ENCODE measurements around the gene DND1. TPM values are rescaled to one million over a fixed set of nuclear protein-coding genes. Genes with fewer than 3 reads are reported as not detected.
"Not testable (repeated sequence)": the region's sequence is repeated elsewhere in the genome, so short reads cannot be mapped to it uniquely, and the experiment has no call there.

The DND1 gene
- total and polyA plus RNA-seq, 2 donors = 0.96 TPM; not detected in 1

- no peak for DNase-seq (ENCODE audit: extremely low spot score)
- no peak overlapping the region for H3K4me3 ChIP-seq (ENCODE audit: low read depth, low read length)
- no peak overlapping the region for H3K27ac ChIP-seq (ENCODE audit: low read depth)
- WGBS = 97% methylated on average over 17 of the region's 17 CpGs
- H3K36me3 ChIP-seq (ENCODE audit: insufficient read depth) = peaks cover 22% of the 10 kb centered on the region
- no peaks in the 10 kb centered on the region for H3K4me1 ChIP-seq (ENCODE audit: insufficient read depth)
These were observed 14.5 kb downstream of the DND1 start for GRCh38 chr5:140658870-140659269.

GRCh38 chr5:140647042-140647419 lies 26.3 kb downstream of the DND1 start:
- Histone ChIP-seq H3K36me3 (ENCODE audit: insufficient read depth) (peaks cover 3% of the 10 kb centered on the region), H3K27ac (ENCODE audit: low read depth) (peak overlapping the region; percentile 49), H3K4me1 (ENCODE audit: insufficient read depth) (no peaks in the 10 kb centered on the region), H3K4me3 (ENCODE audit: low read depth, low read length) (peak overlapping the region; percentile 81)
- DNase-seq (ENCODE audit: extremely low spot score) = no peak
- under 1% methylated on average over 27 of the region's 27 CpGs for WGBS

- 62% methylated on average over 3 of the region's 3 CpGs for WGBS
- Histone ChIP-seq H3K4me1 (ENCODE audit: insufficient read depth) (no peaks in the 10 kb centered on the region), H3K36me3 (ENCODE audit: insufficient read depth) (no peaks in the 10 kb centered on the region), H3K4me3 (ENCODE audit: low read depth, low read length) (no peak overlapping the region), H3K27ac (ENCODE audit: low read depth) (no peak overlapping the region)
- no peak for DNase-seq (ENCODE audit: extremely low spot score)
These were observed 30.7 kb downstream of the DND1 start for GRCh38 chr5:140642718-140643117.

GRCh38 chr5:140641716-140642115 lies 31.7 kb downstream of the DND1 start:
- 94% methylated on average over 8 of the region's 8 CpGs for WGBS
- Histone ChIP-seq H3K4me3 (ENCODE audit: low read depth, low read length) (no peak overlapping the region), H3K4me1 (ENCODE audit: insufficient read depth) (no peaks in the 10 kb centered on the region), H3K36me3 (ENCODE audit: insufficient read depth) (no peaks in the 10 kb centered on the region), H3K27ac (ENCODE audit: low read depth) (no peak overlapping the region)
- DNase-seq (ENCODE audit: extremely low spot score) = no peak

- DNase-seq (ENCODE audit: extremely low spot score) = peak; percentile 77
- Histone ChIP-seq H3K27ac (ENCODE audit: low read depth) (peak within 1 kb of the TSS; percentile 83), H3K4me3 (ENCODE audit: low read depth, low read length) (peak within 1 kb of the TSS; percentile 66), H3K4me1 (ENCODE audit: insufficient read depth) (no peaks in the 10 kb centered on the region), H3K36me3 (ENCODE audit: insufficient read depth) (no peaks in the 10 kb centered on the region)
- under 1% methylated on average over 63 of the region's 63 CpGs for whole genome bisulfite sequencing
These were observed 34.0 kb downstream of the DND1 start, which contains the start of gene TMCO6 for GRCh38 chr5:140639148-140639981. Gene TMCO6 (plus strand): TSS chr5:140639451. CDS start chr5:140639528, 77 bp downstream.

- DNase-seq (ENCODE audit: extremely low spot score); H3K4me3 ChIP-seq (ENCODE audit: low read depth, low read length); H3K4me1 ChIP-seq (ENCODE audit: insufficient read depth); H3K36me3 ChIP-seq (ENCODE audit: insufficient read depth): not testable (repeated sequence)
- 28% methylated on average over 9 of the region's 9 CpGs for WGBS
- peak overlapping the region; percentile 26 for H3K27ac ChIP-seq (ENCODE audit: low read depth)
These were observed 34.6 kb downstream of the DND1 start for GRCh38 chr5:140638898-140639147.

- Histone ChIP-seq H3K4me1 (ENCODE audit: insufficient read depth) (no peaks in the 10 kb centered on the region), H3K4me3 (ENCODE audit: low read depth, low read length) (no peak overlapping the region), H3K36me3 (ENCODE audit: insufficient read depth) (no peaks in the 10 kb centered on the region), H3K27ac (ENCODE audit: low read depth) (no peak overlapping the region)
- 74% methylated on average over 10 of the region's 10 CpGs for WGBS
- DNase-seq (ENCODE audit: extremely low spot score) = no peak
These were observed 35.8 kb downstream of the DND1 start for GRCh38 chr5:140637371-140638100.

GRCh38 chr5:140635291-140636257 lies 37.8 kb downstream of the DND1 start:
- Histone ChIP-seq H3K36me3 (ENCODE audit: insufficient read depth) (no peaks in the 10 kb centered on the region), H3K27ac (ENCODE audit: low read depth) (no peak overlapping the region), H3K4me3 (ENCODE audit: low read depth, low read length) (no peak overlapping the region), H3K4me1 (ENCODE audit: insufficient read depth) (no peaks in the 10 kb centered on the region)
- 91% methylated on average over 8 of the region's 8 CpGs for WGBS
- no peak for DNase-seq (ENCODE audit: extremely low spot score)

GRCh38 chr5:140634103-140634502 lies 39.3 kb downstream of the DND1 start:
- WGBS = 83% methylated on average over 3 of the region's 3 CpGs
- Histone ChIP-seq H3K4me1 (ENCODE audit: insufficient read depth) (no peaks in the 10 kb centered on the region), H3K27ac (ENCODE audit: low read depth) (no peak overlapping the region), H3K4me3 (ENCODE audit: low read depth, low read length) (no peak overlapping the region), H3K36me3 (ENCODE audit: insufficient read depth) (no peaks in the 10 kb centered on the region)
- no peak for DNase-seq (ENCODE audit: extremely low spot score)

GRCh38 chr5:140633501-140633900 lies 39.9 kb downstream of the DND1 start:
- Histone ChIP-seq H3K4me3 (ENCODE audit: low read depth, low read length) (no peak overlapping the region), H3K27ac (ENCODE audit: low read depth) (no peak overlapping the region), H3K4me1 (ENCODE audit: insufficient read depth) (no peaks in the 10 kb centered on the region), H3K36me3 (ENCODE audit: insufficient read depth) (no peaks in the 10 kb centered on the region)
- WGBS = 81% methylated on average over 2 of the region's 2 CpGs
- no peak for DNase-seq (ENCODE audit: extremely low spot score)

GRCh38 chr5:140633021-140633471 lies 40.3 kb downstream of the DND1 start, which contains the start of gene CD14:
Gene CD14 (minus strand): TSS chr5:140633175. CDS start chr5:140633071, 104 bp downstream.
- Histone ChIP-seq H3K4me1 (ENCODE audit: insufficient read depth) (no peaks in the 10 kb centered on the region), H3K36me3 (ENCODE audit: insufficient read depth) (no peaks in the 10 kb centered on the region), H3K27ac (ENCODE audit: low read depth) (peak within 1 kb of the TSS; percentile 3), H3K4me3 (ENCODE audit: low read depth, low read length) (peak within 1 kb of the TSS; percentile 27)
- WGBS = 10% methylated on average over 16 of the region's 16 CpGs
- DNase-seq (ENCODE audit: extremely low spot score) = no peak

GRCh38 chr5:140632366-140633020 lies 40.9 kb downstream of the DND1 start:
- no peak for DNase-seq (ENCODE audit: extremely low spot score)
- Histone ChIP-seq H3K27ac (ENCODE audit: low read depth) (peak overlapping the region; percentile 3), H3K4me1 (ENCODE audit: insufficient read depth) (no peaks in the 10 kb centered on the region), H3K4me3 (ENCODE audit: low read depth, low read length) (peak overlapping the region; percentile 27), H3K36me3 (ENCODE audit: insufficient read depth) (no peaks in the 10 kb centered on the region)
- WGBS = 1% methylated on average over 51 of the region's 51 CpGs

Data from urinary bladder (tissue), 4 donors.